SK-MEL-5 (cell line): ENCODE measurements around the gene EMSY. TPM values are rescaled to one million over a fixed set of nuclear protein-coding genes. Genes with fewer than 3 reads are reported as not detected.

ENCODE experiments used
- DNase-seq: peaks from one replicate; pipeline ENCODE4 v3.0.0-alpha.2; 2016; ENCODE audit warnings: low read depth, low spot score
- in situ Hi-C: cut with HindIII; loops from 2 replicates; pipeline ENCODE4 v1.10.0; 2016; ENCODE audit warnings: low sequenced_read_pairs, high pct_unique_total_duplicates, low pct_unique_long_range_greater_than_20kb
- total RNA-seq: library from RNA; depleted of rRNA; stranded (reverse); fragments of >200 nt; shearing (Covaris generic); gene quantifications from 2 replicates; pipeline ENCODE4 v1.2.3, GENCODE V29; 2014

Gene EMSY
- total RNA-seq, 1 experiment from 2014 or later, result 8.3 TPM

- in situ Hi-C loops, result no loop called here
- DNase-seq, result no peak
These were observed 3.7 kb downstream of the EMSY start for GRCh38 chr11:76448506-76448905.

GRCh38 chr11:76453248-76453647 lies 8.4 kb downstream of the EMSY start:
- DNase-seq, result peak; percentile 26
- in situ Hi-C loops, result no loop called here

GRCh38 chr11:76455331-76455730 lies 10.5 kb downstream of the EMSY start:
- in situ Hi-C loops, result no loop called here
- DNase-seq, result no peak

GRCh38 chr11:76455931-76456330 lies 11.1 kb downstream of the EMSY start:
- in situ Hi-C loops, result no loop called here

GRCh38 chr11:76456571-76456970 lies 11.8 kb downstream of the EMSY start:
- no peak for DNase-seq
- in situ Hi-C loops, result no loop called here

More at GRCh38 chr11:76455931-76456330, 11.1 kb downstream of the EMSY start:
- no peak for DNase-seq

GRCh38 chr11:76459299-76459698 lies 14.5 kb downstream of the EMSY start:
- in situ Hi-C loops, result no loop called here
- peak; percentile 30 for DNase-seq

- DNase-seq, result no peak
- in situ Hi-C loops, result no loop called here
These were observed 15.0 kb downstream of the EMSY start for GRCh38 chr11:76459846-76460245.

GRCh38 chr11:76462317-76462716 lies 17.5 kb downstream of the EMSY start:
- no peak for DNase-seq
- in situ Hi-C loops, result no loop called here

GRCh38 chr11:76465701-76466100 lies 20.9 kb downstream of the EMSY start:
- DNase-seq, result no peak
- in situ Hi-C loops, result no loop called here

- in situ Hi-C loops, result no loop called here
These were observed 21.8 kb downstream of the EMSY start for GRCh38 chr11:76466666-76467065.

GRCh38 chr11:76469141-76469540 lies 24.3 kb downstream of the EMSY start:
- no peak for DNase-seq
- in situ Hi-C loops, result no loop called here

More at GRCh38 chr11:76466666-76467065, 21.8 kb downstream of the EMSY start:
- DNase-seq, result no peak

- no peak for DNase-seq
- in situ Hi-C loops, result no loop called here
These were observed 26.6 kb downstream of the EMSY start for GRCh38 chr11:76471382-76471781.

- in situ Hi-C loops, result no loop called here
- DNase-seq, result no peak
These were observed 35.4 kb downstream of the EMSY start for GRCh38 chr11:76480241-76480640.

- in situ Hi-C loops, result no loop called here
These were observed 46.8 kb downstream of the EMSY start for GRCh38 chr11:76491644-76492043.

GRCh38 chr11:76493040-76493439 lies 48.2 kb downstream of the EMSY start:
- in situ Hi-C loops, result no loop called here
- no peak for DNase-seq

More at GRCh38 chr11:76491644-76492043, 46.8 kb downstream of the EMSY start:
- DNase-seq, result no peak

- in situ Hi-C loops, result no loop called here
- DNase-seq, result no peak
These were observed 49.1 kb downstream of the EMSY start for GRCh38 chr11:76493626-76494539.

- no peak for DNase-seq
- in situ Hi-C loops, result no loop called here
These were observed 50.2 kb downstream of the EMSY start for GRCh38 chr11:76495019-76495418.

- DNase-seq, result no peak
- in situ Hi-C loops, result no loop called here
These were observed 51.4 kb downstream of the EMSY start for GRCh38 chr11:76496174-76496573.

- in situ Hi-C loops, result no loop called here
- no peak for DNase-seq
These were observed 56.8 kb downstream of the EMSY start for GRCh38 chr11:76501526-76502202.
